ENCODE measurements around the gene FAXDC2. TPM values are rescaled to one million over a fixed set of nuclear protein-coding genes. Genes with fewer than 3 reads are reported as not detected.

The FAXDC2 gene
- polyA plus RNA-seq, 1 donor (not counting 4 experiments of a cell fraction or from before 2014, with no cell fraction given) = 4.6 TPM

DNA sequence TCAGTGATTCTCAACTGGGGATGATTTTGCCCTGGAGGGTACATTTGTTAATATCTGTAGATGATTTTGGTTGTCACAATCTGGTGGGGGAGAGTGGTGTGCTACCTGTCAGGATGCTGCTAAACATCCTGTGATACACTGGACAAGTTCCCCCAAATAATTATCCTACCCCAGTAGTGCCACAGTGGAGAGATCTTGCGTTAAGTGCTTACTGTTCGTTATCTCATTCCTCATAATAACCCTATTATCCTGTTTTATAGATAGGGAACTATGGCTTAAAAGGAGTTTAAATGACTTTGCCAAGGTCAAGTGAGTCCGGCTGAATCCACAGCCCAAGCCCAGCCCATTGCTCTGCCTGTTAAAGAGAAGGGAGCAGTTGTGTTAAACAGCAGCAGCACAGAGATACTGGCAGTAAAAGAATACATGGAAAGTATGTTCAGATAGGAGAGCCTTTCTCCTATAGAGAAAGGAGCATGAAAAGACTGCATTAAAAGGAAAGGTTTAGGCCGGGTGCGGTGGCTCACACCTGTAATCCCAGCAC lies 23.5 kb upstream of the FAXDC2 start:
- no peak for FAIRE-seq
- no peak overlapping the region for H2AFZ ChIP-seq (ENCODE audit: control insufficient read depth, low read length)
- H3K27me3 ChIP-seq (ENCODE audit: control insufficient read depth, extremely low read depth, insufficient read depth, low read length) = no peaks in the 10 kb centered on the region
- no peaks in the 10 kb centered on the region for H3K9me1 ChIP-seq (ENCODE audit: control insufficient read depth, extremely low read depth, insufficient read depth, low read length)
- peaks cover 16 to 26% of the 10 kb centered on the region in 2 experiments for H3K36me3 ChIP-seq (ENCODE audit: control insufficient read depth in 2 of 2, extremely low read depth in 1 of 2, insufficient read depth in 2 of 2, low read length in 2 of 2)
- H4K20me1 ChIP-seq (ENCODE audit: control insufficient read depth, extremely low read depth, insufficient read depth, low read length) = no peaks in the 10 kb centered on the region
- no peaks in the 10 kb centered on the region for H3K79me2 ChIP-seq (ENCODE audit: control insufficient read depth, insufficient read depth, low read length)
- peaks cover 5% of the 10 kb centered on the region for H3K9me3 ChIP-seq (ENCODE audit: control insufficient read depth, low read depth, low read length)
- TF ChIP-seq CTCF (optimal IDR thresholded peaks at IDR 0.05 in 1 of 3, IDR thresholded peaks at IDR 0.05 in 1 of 3, conservative IDR thresholded peaks at IDR 0.05 in 1 of 3; ENCODE audit: extremely low read depth in 1 of 3, insufficient read depth in 2 of 3, low read length in 3 of 3) = no peak
- no peak for TF ChIP-seq EZH2 (IDR thresholded peaks at IDR 0.05; ENCODE audit: low read length)
- H3K27ac ChIP-seq (ENCODE audit: control insufficient read depth, insufficient read depth, low read length) = no peak overlapping the region
- dilution Hi-C loops (cut with MboI; ENCODE audit: extremely low pct_ligation_motif_present, low sequenced_read_pairs) = no loop called here
- no peak overlapping the region for H3K9ac ChIP-seq (ENCODE audit: control insufficient read depth, extremely low read depth, insufficient read depth, low read length)
- no peaks in the 10 kb centered on the region for H3K4me1 ChIP-seq (ENCODE audit: control insufficient read depth, extremely low read depth, insufficient read depth, low read length)
- H3K4me3 ChIP-seq (ENCODE audit: control insufficient read depth in 2 of 3, extremely low read depth in 1 of 3, insufficient read depth in 2 of 3, low read depth in 1 of 3, low read length in 3 of 3) = no peak overlapping the region
- no peak overlapping the region for H3K4me2 ChIP-seq (ENCODE audit: control insufficient read depth, extremely low read depth, insufficient read depth, low read depth, low read length)
- DNase-seq (ENCODE audit: low read depth, low spot score) = no peak

DNA sequence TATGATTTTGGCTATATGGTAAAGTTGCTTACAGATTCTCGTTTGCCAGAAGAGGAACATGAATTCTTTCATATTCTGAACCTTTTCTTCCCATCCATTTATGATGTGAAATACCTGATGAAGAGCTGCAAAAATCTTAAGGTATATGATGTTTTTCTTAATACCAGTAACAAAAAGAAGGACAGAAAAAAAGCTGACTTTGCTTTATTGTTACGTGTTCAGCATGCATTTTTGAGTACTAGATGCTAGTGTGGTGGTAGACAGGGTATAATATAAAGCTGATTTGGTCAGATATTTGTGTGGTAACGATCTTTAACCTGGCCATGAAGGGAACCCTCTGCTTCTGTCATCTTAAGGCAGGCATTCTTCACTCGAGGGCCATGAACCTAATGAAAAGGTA lies 21.3 kb upstream of the FAXDC2 start:
- peaks cover 18 to 32% of the 10 kb centered on the region in 2 experiments for H3K36me3 ChIP-seq (ENCODE audit: control insufficient read depth in 2 of 2, extremely low read depth in 1 of 2, insufficient read depth in 2 of 2, low read length in 2 of 2)

More for the DNA sequence above, 21.3 kb upstream of the FAXDC2 start:
- DNase-seq (ENCODE audit: low read depth, low spot score) = no peak
- Histone ChIP-seq H3K79me2 (ENCODE audit: control insufficient read depth, insufficient read depth, low read length) (peaks cover 3% of the 10 kb centered on the region), H3K27me3 (ENCODE audit: control insufficient read depth, extremely low read depth, insufficient read depth, low read length) (no peaks in the 10 kb centered on the region), H3K4me1 (ENCODE audit: control insufficient read depth, extremely low read depth, insufficient read depth, low read length) (no peaks in the 10 kb centered on the region), H3K9ac (ENCODE audit: control insufficient read depth, extremely low read depth, insufficient read depth, low read length) (no peak overlapping the region), H2AFZ (ENCODE audit: control insufficient read depth, low read length) (no peak overlapping the region), H3K9me3 (ENCODE audit: control insufficient read depth, low read depth, low read length) (no peaks in the 10 kb centered on the region), H3K27ac (ENCODE audit: control insufficient read depth, insufficient read depth, low read length) (no peak overlapping the region), H3K4me2 (ENCODE audit: control insufficient read depth, extremely low read depth, insufficient read depth, low read depth, low read length) (no peak overlapping the region), H4K20me1 (ENCODE audit: control insufficient read depth, extremely low read depth, insufficient read depth, low read length) (peaks cover 2% of the 10 kb centered on the region), H3K9me1 (ENCODE audit: control insufficient read depth, extremely low read depth, insufficient read depth, low read length) (no peaks in the 10 kb centered on the region), H3K4me3 (ENCODE audit: control insufficient read depth in 2 of 3, extremely low read depth in 1 of 3, insufficient read depth in 2 of 3, low read depth in 1 of 3, low read length in 3 of 3) (no peak overlapping the region)
- dilution Hi-C loops (cut with MboI; ENCODE audit: extremely low pct_ligation_motif_present, low sequenced_read_pairs) = no loop called here
- no peak for FAIRE-seq
- TF ChIP-seq CTCF (optimal IDR thresholded peaks at IDR 0.05 in 1 of 3, IDR thresholded peaks at IDR 0.05 in 1 of 3, conservative IDR thresholded peaks at IDR 0.05 in 1 of 3; ENCODE audit: extremely low read depth in 1 of 3, insufficient read depth in 2 of 3, low read length in 3 of 3) (no peak), EZH2 (IDR thresholded peaks at IDR 0.05; ENCODE audit: low read length) (no peak)
